HG03175 (cell line): Measurements from ENCODE around the gene CELSR1.

Experiments
- ATAC-seq: cut with Tn5 transposase; IDR thresholded peaks from one replicate; pipeline ENCODE4 v1.9.1; 2021; ENCODE audit warnings: mild to moderate bottlenecking, moderate library complexity; ENCODE audit not compliant: unreplicated experiment

Gene CELSR1

GRCh38 chr22:46424496-46424895 lies 112.9 kb downstream of the CELSR1 start:
- no peak for ATAC-seq

- no peak for ATAC-seq
Measured at GRCh38 chr22:46422896-46423295, 114.5 kb downstream of the CELSR1 start.

GRCh38 chr22:46421267-46421666 lies 116.2 kb downstream of the CELSR1 start:
- ATAC-seq, result no peak

GRCh38 chr22:46419754-46420571 lies 117.5 kb downstream of the CELSR1 start:
- no peak for ATAC-seq

GRCh38 chr22:46418827-46419226 lies 118.6 kb downstream of the CELSR1 start:
- no peak for ATAC-seq

- ATAC-seq, result no peak
Measured at GRCh38 chr22:46417769-46418168, 119.7 kb downstream of the CELSR1 start.

GRCh38 chr22:46416891-46417580 lies 120.4 kb downstream of the CELSR1 start:
- no peak for ATAC-seq

- ATAC-seq, result no peak
Measured at GRCh38 chr22:46416520-46416871, 120.9 kb downstream of the CELSR1 start.

- ATAC-seq, result no peak
Measured at GRCh38 chr22:46415776-46416519, 121.5 kb downstream of the CELSR1 start.

GRCh38 chr22:46414704-46415103 lies 122.7 kb downstream of the CELSR1 start:
- ATAC-seq, result no peak

- no peak for ATAC-seq
Measured at GRCh38 chr22:46413725-46414379, 123.6 kb downstream of the CELSR1 start.

GRCh38 chr22:46411347-46411746 lies 126.1 kb downstream of the CELSR1 start:
- no peak for ATAC-seq

- ATAC-seq, result no peak
Measured at GRCh38 chr22:46410291-46410808, 127.1 kb downstream of the CELSR1 start.

GRCh38 chr22:46409631-46410210 lies 127.7 kb downstream of the CELSR1 start:
- no peak for ATAC-seq

GRCh38 chr22:46408568-46409506 lies 128.6 kb downstream of the CELSR1 start:
- ATAC-seq, result no peak

- ATAC-seq, result no peak
Measured at GRCh38 chr22:46407748-46408147, 129.7 kb downstream of the CELSR1 start.

GRCh38 chr22:46406791-46407190 lies 130.6 kb downstream of the CELSR1 start:
- no peak for ATAC-seq

- no peak for ATAC-seq
Measured at GRCh38 chr22:46406349-46406748, 131.1 kb downstream of the CELSR1 start.

GRCh38 chr22:46405901-46406300 lies 131.5 kb downstream of the CELSR1 start:
- no peak for ATAC-seq
